HT-29 (cell line): ENCODE data around the gene MARCHF11. TPM values are rescaled to one million over a fixed set of nuclear protein-coding genes. Genes with fewer than 3 reads are reported as not detected.

ENCODE experiments used
- DNase-seq: peaks from one replicate; pipeline ENCODE4 v3.0.0-alpha.2; 2015; ENCODE audit warnings: low spot score
- small RNA-seq: library from RNA; depleted of rRNA; stranded (forward); fragments of <200 nt; gene quantifications from one replicate; pipeline ENCODE3, GENCODE V24; 2014
- total RNA-seq: library from RNA; depleted of rRNA; stranded (reverse); fragments of >200 nt; shearing (Covaris generic); gene quantifications from 2 replicates; pipeline ENCODE4 v1.2.3, GENCODE V29; 2014

The MARCHF11 gene
- total RNA-seq, 1 experiment from 2014 or later, result not detected

- DNase-seq, result no peak
Measured at GRCh38 chr5:16051246-16051755, 128.3 kb downstream of the MARCHF11 start.

GRCh38 chr5:16050414-16050813 is 129.2 kb downstream of the MARCHF11 start:
- no peak for DNase-seq

- no peak for DNase-seq
Measured at GRCh38 chr5:16049761-16050160, 129.8 kb downstream of the MARCHF11 start.

GRCh38 chr5:16048132-16048531 is 131.5 kb downstream of the MARCHF11 start:
- DNase-seq, result no peak

GRCh38 chr5:16043349-16043965 is 136.1 kb downstream of the MARCHF11 start:
- DNase-seq, result no peak

GRCh38 chr5:16037121-16037845 is 142.3 kb downstream of the MARCHF11 start:
- no peak for DNase-seq

- DNase-seq, result no peak
Measured at GRCh38 chr5:16034319-16035001, 145.1 kb downstream of the MARCHF11 start.

GRCh38 chr5:16033187-16033925 is 146.2 kb downstream of the MARCHF11 start:
- DNase-seq, result no peak

GRCh38 chr5:16028708-16029107 is 150.9 kb downstream of the MARCHF11 start:
- DNase-seq, result no peak

- DNase-seq, result no peak
Measured at GRCh38 chr5:16025681-16026080, 153.9 kb downstream of the MARCHF11 start.

- no peak for DNase-seq
Measured at GRCh38 chr5:16018970-16019369, 160.6 kb downstream of the MARCHF11 start.

- DNase-seq, result no peak
Measured at GRCh38 chr5:16017720-16018119, 161.9 kb downstream of the MARCHF11 start.

Small RNA genes lying within 50 kb of the gene (small RNA-seq; reads per million reads assigned to genes)
- 0.79 reads per million, percentile 18 among the genes with 10 or more reads in this experiment for gene RNA5SP178
